Sigmoid colon (tissue), 7 donors: Measurements from ENCODE around the gene CCDC91. TPM values are rescaled to one million over a fixed set of nuclear protein-coding genes. Genes with fewer than 3 reads are reported as not detected.
"Not testable (repeated sequence)": the region's sequence is repeated elsewhere in the genome, so short reads cannot be mapped to it uniquely, and the experiment has no call there.

Experiments
- DNase-seq: peaks from one replicate; pipeline ENCODE4 v3.0.0-alpha.2; 2019
- H3K27ac ChIP-seq, 4 donors: fragments of 200-600 bp; sonication (generic); one replicate each; pipeline ENCODE4 v1.5.1; 2016 to 2019; ENCODE audit warnings: mild to moderate bottlenecking in 1 of 4
- H3K27me3 ChIP-seq, 3 donors: fragments of 200-600 bp; sonication (generic); one replicate each; pipeline ENCODE4 v1.5.1; 2019; ENCODE audit warnings: mild to moderate bottlenecking in 1 of 3
- H3K36me3 ChIP-seq, 4 donors: fragments of 200-600 bp; sonication (generic); one replicate each; pipeline ENCODE4 v1.5.1; 2016 to 2019
- H3K4me1 ChIP-seq, 4 donors: fragments of 200-600 bp; sonication (generic); one replicate each; pipeline ENCODE4 v1.5.1; 2017 to 2019
- H3K4me3 ChIP-seq, 4 donors: fragments of 200-600 bp; sonication (generic); one replicate each; pipeline ENCODE4 v1.5.1; 2017 to 2019; ENCODE audit warnings: mild to moderate bottlenecking in 2 of 4, moderate library complexity in 1 of 4
- H3K9me3 ChIP-seq, 4 donors: fragments of 200-600 bp in 3 of 4; sonication (generic) in 3 of 4; one replicate each; pipeline versions ENCODE4 v1.5.1 to v1.6.1; 2013 to 2019
- EP300 ChIP-seq, 4 donors: sonication (generic); formaldehyde crosslinking; IDR thresholded peaks; one replicate each; pipeline ENCODE4 v1.6.1; 2017; ENCODE audit warnings: antibody characterized with exemption in 4 of 4
- POLR2A ChIP-seq, 2 donors: fragments of 450-650 bp; IDR thresholded peaks; one replicate each; pipeline ENCODE4 v1.6.1; 2016; ENCODE audit warnings: antibody characterized with exemption in 2 of 2, mild to moderate bottlenecking in 2 of 2, moderate library complexity in 2 of 2
- POLR2AphosphoS5 ChIP-seq, 4 donors: sonication (generic); formaldehyde crosslinking; IDR thresholded peaks; one replicate each; pipeline ENCODE4 v1.6.1; 2017; ENCODE audit warnings: antibody characterized with exemption in 4 of 4
- whole genome bisulfite sequencing, 2 donors: extraction: QIAGEN DNeasy Blood & Tissue Kit; methylation state at CpG; one replicate each; pipeline ENCODE4 v1.1.7; 2013; 5-methylcytosine and 5-hydroxymethylcytosine counted together
- intact Hi-C: fragments of 100-400 bp; cut with DNase I; formaldehyde crosslinking; loops from one replicate; pipeline ENCODE4 v1.15.1; 2023
- polyA plus RNA-seq, 3 donors: library from polyadenylated mRNA; stranded (reverse); fragments of 200-250 nt; gene quantifications; one replicate each; pipeline ENCODE4 v1.2.3, GENCODE V29; 2013
- total RNA-seq, 4 donors: library from RNA; depleted of rRNA; stranded (reverse); fragments of >200 nt; gene quantifications; one replicate each; pipeline ENCODE4 v1.1.0, GENCODE V29; 2016
- TF ChIP-seq, protein P1 (sequence below), 4 experiments: fragments of 450-650 bp in 3 of 4; fragments of 200-600 bp in 1 of 4; IDR thresholded peaks; one replicate each; pipeline ENCODE4 v1.5.1; 2016 to 2019; ENCODE audit warnings: antibody characterized with exemption in 4 of 4, mild to moderate bottlenecking in 3 of 4, moderate library complexity in 2 of 4
- donor health status: healthy with polysubstance abuse.
- donor health status: Bipolar disorder and iron deficiency.
- donor health status: healthy.

Gene CCDC91
- total and polyA plus RNA-seq, 7 donors = 12.4 to 85.7 (median 42.9) TPM

DNA sequence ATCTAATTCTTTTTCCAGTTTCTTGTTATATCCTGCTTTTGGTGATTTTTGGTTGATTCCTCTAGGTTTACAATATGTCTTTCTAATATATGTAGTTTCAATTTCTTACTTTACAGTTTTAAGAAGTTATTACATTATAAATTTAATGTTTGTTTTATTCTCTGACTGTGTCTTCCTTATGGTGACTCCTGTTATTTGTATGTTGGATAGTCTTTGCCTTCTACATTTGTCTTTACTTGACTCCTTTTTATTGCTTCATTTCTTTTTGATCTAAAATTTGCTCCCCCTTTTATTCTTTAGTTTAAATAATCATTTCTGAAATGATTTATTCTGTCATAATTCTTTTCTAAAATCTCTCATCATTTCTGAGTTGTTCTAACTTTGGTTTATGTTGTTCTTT lies 125.8 kb downstream of the CCDC91 start:
- TF ChIP-seq POLR2A (IDR thresholded peaks at IDR 0.05) (no peak), EP300 (IDR thresholded peaks at IDR 0.05) (no peak), POLR2AphosphoS5 (IDR thresholded peaks at IDR 0.05) (no peak)
- TF ChIP-seq, protein P1, sequence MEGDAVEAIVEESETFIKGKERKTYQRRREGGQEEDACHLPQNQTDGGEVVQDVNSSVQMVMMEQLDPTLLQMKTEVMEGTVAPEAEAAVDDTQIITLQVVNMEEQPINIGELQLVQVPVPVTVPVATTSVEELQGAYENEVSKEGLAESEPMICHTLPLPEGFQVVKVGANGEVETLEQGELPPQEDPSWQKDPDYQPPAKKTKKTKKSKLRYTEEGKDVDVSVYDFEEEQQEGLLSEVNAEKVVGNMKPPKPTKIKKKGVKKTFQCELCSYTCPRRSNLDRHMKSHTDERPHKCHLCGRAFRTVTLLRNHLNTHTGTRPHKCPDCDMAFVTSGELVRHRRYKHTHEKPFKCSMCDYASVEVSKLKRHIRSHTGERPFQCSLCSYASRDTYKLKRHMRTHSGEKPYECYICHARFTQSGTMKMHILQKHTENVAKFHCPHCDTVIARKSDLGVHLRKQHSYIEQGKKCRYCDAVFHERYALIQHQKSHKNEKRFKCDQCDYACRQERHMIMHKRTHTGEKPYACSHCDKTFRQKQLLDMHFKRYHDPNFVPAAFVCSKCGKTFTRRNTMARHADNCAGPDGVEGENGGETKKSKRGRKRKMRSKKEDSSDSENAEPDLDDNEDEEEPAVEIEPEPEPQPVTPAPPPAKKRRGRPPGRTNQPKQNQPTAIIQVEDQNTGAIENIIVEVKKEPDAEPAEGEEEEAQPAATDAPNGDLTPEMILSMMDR (IDR thresholded peaks at IDR 0.05) = no peak
- Histone ChIP-seq H3K4me3 (no peak overlapping the region), H3K27me3 (no peaks in the 10 kb centered on the region), H3K4me1 (peaks cover 0 to 6% (median 2%) of the 10 kb centered on the region in 4 donors), H3K27ac (no peak overlapping the region), H3K36me3 (peaks cover 0 to 24% (median 0%) of the 10 kb centered on the region in 4 donors), H3K9me3 (peaks cover 0 to 4% (median 2%) of the 10 kb centered on the region in 4 donors)
- intact Hi-C loops = no loop called here
- no peak for DNase-seq

DNA sequence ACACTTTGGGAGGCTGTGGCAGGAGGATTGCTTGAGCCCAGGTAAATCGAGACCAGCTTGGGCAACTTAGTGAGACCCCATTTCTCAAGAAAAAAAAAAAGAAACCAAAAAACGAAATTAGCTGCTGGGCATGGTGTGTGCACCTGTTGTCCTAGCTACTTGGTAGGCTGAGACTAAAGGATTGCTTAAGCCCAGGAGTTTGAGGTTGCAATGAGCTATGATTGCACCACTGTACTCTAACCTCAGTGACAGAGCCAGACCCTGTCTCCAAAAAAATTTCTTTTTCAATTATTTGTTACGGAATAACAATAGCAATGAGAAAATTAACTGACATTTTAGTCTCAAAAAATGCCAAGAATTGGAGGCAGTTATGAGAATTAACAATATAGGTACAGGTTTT lies 128.0 kb downstream of the CCDC91 start:
- intact Hi-C loops = no loop called here
- peaks cover 0 to 24% (median 0%) of the 10 kb centered on the region in 4 donors for H3K36me3 ChIP-seq
- no peak for DNase-seq
- 79 to 91% methylated on average over 3 of the region's 3 CpGs for WGBS, 2 donors
- H3K4me1 ChIP-seq = peaks cover 0 to 6% (median 2%) of the 10 kb centered on the region in 4 donors
- H3K27ac ChIP-seq = no peak overlapping the region
- H3K4me3 ChIP-seq = no peak overlapping the region
- H3K9me3 ChIP-seq = peaks cover 0 to 4% (median 2%) of the 10 kb centered on the region in 4 donors
- H3K27me3 ChIP-seq = no peaks in the 10 kb centered on the region
- TF ChIP-seq POLR2AphosphoS5 (IDR thresholded peaks at IDR 0.05) (no peak), EP300 (IDR thresholded peaks at IDR 0.05) (no peak), POLR2A (IDR thresholded peaks at IDR 0.05) (no peak)
- TF ChIP-seq, protein P1 (IDR thresholded peaks at IDR 0.05) = no peak

DNA sequence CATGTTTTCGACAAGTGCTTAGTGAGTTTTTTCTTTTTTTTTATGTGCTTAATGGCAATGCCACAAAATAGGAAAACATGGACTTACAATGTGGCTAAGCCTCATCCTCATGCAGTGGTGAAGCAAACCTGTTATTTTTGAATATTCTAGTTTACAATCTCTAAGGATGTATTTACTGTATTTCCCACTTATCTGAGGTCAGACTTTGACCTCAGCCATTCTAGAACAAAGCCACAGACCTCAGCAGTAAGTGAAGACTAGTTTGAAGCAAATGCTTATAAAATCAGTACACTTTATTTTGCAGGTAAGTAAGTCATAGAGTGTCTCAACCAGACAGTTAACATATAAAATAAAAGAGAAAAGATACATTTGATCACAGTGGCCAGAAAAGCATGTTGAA lies 130.1 kb downstream of the CCDC91 start:
- no peak for DNase-seq
- H3K27me3 ChIP-seq = no peaks in the 10 kb centered on the region
- peaks cover 0 to 19% (median 0%) of the 10 kb centered on the region in 4 donors for H3K36me3 ChIP-seq
- peaks cover 0 to 4% (median 2%) of the 10 kb centered on the region in 4 donors for H3K9me3 ChIP-seq
- no peak overlapping the region for H3K4me3 ChIP-seq
- WGBS, 2 donors = 80 to 90% methylated on average over 1 of the region's 1 CpG
- intact Hi-C loops = no loop called here
- H3K4me1 ChIP-seq = no peaks in the 10 kb centered on the region
- H3K27ac ChIP-seq = no peak overlapping the region
- TF ChIP-seq, protein P1 (IDR thresholded peaks at IDR 0.05) = no peak
- no peak for TF ChIP-seq EP300 (IDR thresholded peaks at IDR 0.05)
- no peak for TF ChIP-seq POLR2A (IDR thresholded peaks at IDR 0.05)
- TF ChIP-seq POLR2AphosphoS5 (IDR thresholded peaks at IDR 0.05) = no peak

DNA sequence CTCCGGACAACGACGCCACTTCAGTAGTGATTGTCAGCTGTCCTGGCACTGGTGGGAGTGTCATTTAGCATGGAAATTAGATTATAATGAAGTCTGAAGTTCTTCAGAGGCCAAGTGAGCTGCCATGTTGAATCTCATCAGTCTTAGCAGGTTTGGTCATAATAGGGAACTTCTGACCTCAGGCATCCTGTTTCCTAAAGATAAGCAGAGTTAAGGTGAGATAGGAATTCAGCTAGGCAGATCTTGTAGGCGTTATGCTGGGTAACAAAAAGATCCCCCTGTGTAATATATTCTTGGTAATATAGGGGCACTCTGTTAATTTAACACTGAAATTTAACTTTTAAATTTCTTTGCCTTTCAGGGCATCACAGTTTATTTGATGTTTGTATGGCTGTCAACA lies 137.5 kb downstream of the CCDC91 start:
- no peaks in the 10 kb centered on the region for H3K4me1 ChIP-seq
- 94 to 98% methylated on average over 4 of the region's 4 CpGs for WGBS, 2 donors
- H3K27me3 ChIP-seq = no peaks in the 10 kb centered on the region
- TF ChIP-seq, protein P1 (IDR thresholded peaks at IDR 0.05) = no peak
- no peak for TF ChIP-seq POLR2AphosphoS5 (IDR thresholded peaks at IDR 0.05)
- TF ChIP-seq EP300 (IDR thresholded peaks at IDR 0.05) = no peak
- TF ChIP-seq POLR2A (IDR thresholded peaks at IDR 0.05) = no peak
- intact Hi-C loops = no loop called here
- no peaks in the 10 kb centered on the region for H3K36me3 ChIP-seq
- H3K27ac ChIP-seq = no peak overlapping the region
- no peak overlapping the region for H3K4me3 ChIP-seq
- DNase-seq = no peak
- no peaks in the 10 kb centered on the region for H3K9me3 ChIP-seq

DNA sequence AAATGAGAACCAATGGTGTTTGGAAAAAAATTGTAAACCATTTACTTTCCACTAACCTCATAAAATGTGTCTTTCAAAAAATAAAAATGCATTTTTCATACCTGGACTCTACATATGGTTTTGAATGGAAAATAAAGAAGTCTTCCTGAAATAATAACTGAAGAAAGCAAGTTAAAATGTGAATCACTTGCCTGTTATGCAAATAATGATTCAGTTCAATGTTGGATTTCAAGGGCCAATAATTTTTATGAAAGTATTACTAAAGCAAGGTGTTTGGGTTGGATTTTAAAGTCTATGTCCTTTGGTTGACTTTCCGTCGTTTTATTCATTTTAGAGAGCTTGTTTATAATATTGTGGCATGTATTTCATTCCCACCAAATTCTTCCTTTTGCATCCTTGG lies 138.7 kb downstream of the CCDC91 start:
- no peak overlapping the region for H3K27ac ChIP-seq
- no peak overlapping the region for H3K4me3 ChIP-seq
- no peak for DNase-seq
- no peaks in the 10 kb centered on the region for H3K36me3 ChIP-seq
- H3K9me3 ChIP-seq = no peaks in the 10 kb centered on the region
- WGBS, 2 donors = 96 to 99% methylated on average over 2 of the region's 2 CpGs
- H3K27me3 ChIP-seq = no peaks in the 10 kb centered on the region
- TF ChIP-seq EP300 (IDR thresholded peaks at IDR 0.05) (no peak), POLR2AphosphoS5 (IDR thresholded peaks at IDR 0.05) (no peak), POLR2A (IDR thresholded peaks at IDR 0.05) (no peak)
- TF ChIP-seq, protein P1 (IDR thresholded peaks at IDR 0.05) = no peak
- intact Hi-C loops = no loop called here
- H3K4me1 ChIP-seq = no peaks in the 10 kb centered on the region

DNA sequence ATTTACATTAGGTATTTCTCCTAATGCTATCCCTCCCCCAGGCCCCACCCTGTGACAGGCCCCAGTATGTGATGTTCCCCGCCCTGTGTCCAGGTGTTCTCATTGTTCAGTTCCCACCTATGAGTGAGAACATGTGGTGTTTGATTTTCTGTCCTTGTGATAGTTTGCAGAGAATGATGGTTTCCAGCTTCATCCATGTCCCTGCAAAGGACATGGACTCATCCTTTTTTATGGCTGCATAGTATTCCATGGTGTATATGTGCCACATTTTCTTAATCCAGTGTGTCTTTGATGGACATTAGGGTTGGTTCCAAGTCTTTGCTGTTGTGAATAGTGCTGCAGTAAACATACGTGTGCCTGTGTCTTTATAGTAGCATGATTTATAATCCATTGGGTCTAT lies 139.5 kb downstream of the CCDC91 start:
- intact Hi-C loops, DNase-seq, H3K4me3 ChIP-seq, H3K27ac ChIP-seq, H3K9me3 ChIP-seq, H3K36me3 ChIP-seq, H3K27me3 ChIP-seq, H3K4me1 ChIP-seq: not testable (repeated sequence)
- WGBS, 2 donors = 98% methylated on average over 2 of the region's 2 CpGs

DNA sequence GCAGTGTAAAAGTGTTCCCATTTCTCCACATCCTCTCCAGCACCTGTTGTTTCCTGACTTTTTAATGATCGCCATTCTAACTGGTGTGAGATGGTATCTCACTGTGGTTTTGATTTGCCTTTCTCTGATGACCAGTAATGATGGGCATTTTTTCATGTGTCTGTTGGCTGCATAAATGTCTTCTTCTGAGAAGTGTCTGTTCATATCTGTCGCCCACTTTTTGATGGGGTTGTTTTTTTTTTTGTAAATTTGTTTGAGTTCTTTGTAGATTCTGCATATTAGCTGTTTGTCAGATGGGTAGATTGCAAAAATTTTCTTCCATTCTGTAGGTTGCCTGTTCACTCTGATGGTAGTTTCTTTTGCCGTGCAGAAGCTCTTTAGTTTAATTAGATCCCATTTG lies 140.0 kb downstream of the CCDC91 start:
- DNase-seq, H3K27me3 ChIP-seq, H3K9me3 ChIP-seq, intact Hi-C loops, H3K4me3 ChIP-seq, H3K36me3 ChIP-seq, H3K4me1 ChIP-seq, H3K27ac ChIP-seq: not testable (repeated sequence)
- 89 to 98% methylated on average over 3 of the region's 3 CpGs for WGBS, 2 donors
